GM23338 (cell line): ENCODE data around the gene ZNF735.
"Not testable (repeated sequence)": the region's sequence is repeated elsewhere in the genome, so short reads cannot be mapped to it uniquely, and the experiment has no call there.

Source experiments
- CTCF ChIP-seq, 2 experiments: fragments of 200-600 bp in 1 of 2; sonication (generic) in 1 of 2; conservative IDR thresholded peaks; 2 replicates each; pipeline versions ENCODE4 v1.5.1 to v1.6.1; 2016 to 2017; ENCODE audit warnings: antibody characterized with exemption in 2 of 2, low read depth in 2 of 2, mild to moderate bottlenecking in 2 of 2, moderate library complexity in 1 of 2
- EZH2 ChIP-seq: fragments of 200-600 bp; sonication (generic); IDR thresholded peaks from one replicate; pipeline ENCODE4 v1.8.0; 2017; ENCODE audit warnings: antibody characterized with exemption, mild to moderate bottlenecking, low read depth; ENCODE audit not compliant: unreplicated experiment
- EZH2phosphoT487 ChIP-seq: fragments of 200-600 bp; sonication (generic); IDR thresholded peaks from one replicate; pipeline ENCODE4 v1.8.1; 2018; ENCODE audit warnings: antibody characterized with exemption; ENCODE audit not compliant: unreplicated experiment
- JUNB ChIP-seq: IDR thresholded peaks from one replicate; pipeline ENCODE4 v1.6.1; 2016; ENCODE audit warnings: antibody characterized with exemption; ENCODE audit not compliant: unreplicated experiment
- NANOG ChIP-seq: IDR thresholded peaks from 2 replicates; pipeline ENCODE4 v1.6.1; 2016; ENCODE audit warnings: antibody characterized with exemption, borderline replicate concordance
- POLR2AphosphoS5 ChIP-seq: IDR thresholded peaks from 2 replicates; pipeline ENCODE4 v1.6.1; 2016; ENCODE audit warnings: antibody characterized with exemption, low read depth
- REST ChIP-seq: IDR thresholded peaks from one replicate; pipeline ENCODE4 v1.6.1; 2018; ENCODE audit warnings: antibody characterized with exemption; ENCODE audit not compliant: unreplicated experiment
- ZNF331 ChIP-seq: fragments of 250-450 bp; sonication (Bioruptor Pico); IDR thresholded peaks from 2 replicates; pipeline ENCODE4 v1.5.0; 2020; ENCODE audit warnings: low read depth, mild to moderate bottlenecking, moderate library complexity

GRCh38 chr7:64219710-64220298 is 12.8 kb downstream of the ZNF735 start:
- not testable (repeated sequence) for TF ChIP-seq CTCF (conservative IDR thresholded peaks at IDR 0.05; ENCODE audit: low read depth in 2 of 2); POLR2AphosphoS5; NANOG; ZNF331 (CRISPR knock-in tag); EZH2; REST; JUNB; EZH2phosphoT487
